Measurements from ENCODE around the gene EPN3.

EPN3 gene

GRCh38 chr17:50532452-50533024 is at the start of gene EPN3:
Gene EPN3 (plus strand): TSS chr17:50532735. CDS start chr17:50536557, 3,822 bp downstream.
- no peak for DNase-seq (ENCODE audit: low read depth in 2 of 2)

GRCh38 chr17:50483266-50483665 is 49.3 kb upstream of the EPN3 start:
- no peak for DNase-seq (ENCODE audit: low read depth in 2 of 2)

- no peak for DNase-seq (ENCODE audit: low read depth in 2 of 2)
Measured at GRCh38 chr17:50484386-50485155, 48.0 kb upstream of the EPN3 start.

GRCh38 chr17:50487213-50488096 is 45.1 kb upstream of the EPN3 start:
- DNase-seq (ENCODE audit: low read depth in 2 of 2) = no peak

- no peak for DNase-seq (ENCODE audit: low read depth in 2 of 2)
Measured at GRCh38 chr17:50488880-50489279, 43.7 kb upstream of the EPN3 start.

- DNase-seq (ENCODE audit: low read depth in 2 of 2) = no peak
Measured at GRCh38 chr17:50491505-50491904, 41.0 kb upstream of the EPN3 start.

GRCh38 chr17:50492214-50492613 is 40.3 kb upstream of the EPN3 start:
- DNase-seq (ENCODE audit: low read depth in 2 of 2) = no peak

GRCh38 chr17:50493744-50494143 is 38.8 kb upstream of the EPN3 start:
- no peak for DNase-seq (ENCODE audit: low read depth in 2 of 2)

- DNase-seq (ENCODE audit: low read depth in 2 of 2) = no peak
Measured at GRCh38 chr17:50495217-50495823, 37.2 kb upstream of the EPN3 start.

- no peak for DNase-seq (ENCODE audit: low read depth in 2 of 2)
Measured at GRCh38 chr17:50495918-50496317, 36.6 kb upstream of the EPN3 start.

- DNase-seq (ENCODE audit: low read depth in 2 of 2) = no peak
Measured at GRCh38 chr17:50498021-50498874, 34.3 kb upstream of the EPN3 start.

GRCh38 chr17:50499270-50499669 is 33.3 kb upstream of the EPN3 start:
- DNase-seq (ENCODE audit: low read depth in 2 of 2) = no peak

GRCh38 chr17:50499721-50500120 is 32.8 kb upstream of the EPN3 start:
- DNase-seq (ENCODE audit: low read depth in 2 of 2) = no peak

- DNase-seq (ENCODE audit: low read depth in 2 of 2) = no peak
Measured at GRCh38 chr17:50501054-50501453, 31.5 kb upstream of the EPN3 start.

GRCh38 chr17:50502301-50502990 is 30.1 kb upstream of the EPN3 start:
- no peak for DNase-seq (ENCODE audit: low read depth in 2 of 2)

- no peak for DNase-seq (ENCODE audit: low read depth in 2 of 2)
Measured at GRCh38 chr17:50505591-50506130, 26.9 kb upstream of the EPN3 start.

GRCh38 chr17:50506298-50506697 is 26.2 kb upstream of the EPN3 start:
- DNase-seq (ENCODE audit: low read depth in 2 of 2) = no peak

- DNase-seq (ENCODE audit: low read depth in 2 of 2) = peak; percentile 31 to 70
Measured at GRCh38 chr17:50507871-50508572, 24.5 kb upstream of the EPN3 start, which contains the start of gene MYCBPAP. Gene MYCBPAP (plus strand): TSS chr17:50508439. CDS start chr17:50508675, 236 bp downstream.

Measured in activated CD4-positive, alpha-beta T cell treated with anti-CD3 and anti-CD28 coated beads for 24 hours (primary cell).